Measurements from ENCODE around the gene GBA2. TPM values are rescaled to one million over a fixed set of nuclear protein-coding genes. Genes with fewer than 3 reads are reported as not detected.

The GBA2 gene
- total RNA-seq, 1 experiment from 2014 or later: 63.6 TPM

- CTCF ChIA-PET: interaction anchor here (1.4 kb wide), 1 partner anchor 18 kb away, joined by 12 read pairs; no protein-coding TSS in a partner anchor
- no peaks in the 10 kb centered on the region for H3K79me2 ChIP-seq (ENCODE audit: insufficient read depth, low read length)
- H3K27ac ChIP-seq (ENCODE audit: low read depth, low read length): no peak overlapping the region
- H3K27me3 ChIP-seq (ENCODE audit: insufficient read depth, low read length): no peaks in the 10 kb centered on the region
- POLR2A ChIA-PET: no interaction called here
- no peak overlapping the region for H3K9ac ChIP-seq (ENCODE audit: low read length)
- peaks cover 2 to 6% of the 10 kb centered on the region in 2 experiments; a peak in 2 of 4 replicates for H3K4me1 ChIP-seq (ENCODE audit: control insufficient read depth in 1 of 2, insufficient read depth in 2 of 2, low read length in 2 of 2)
- no peaks in the 10 kb centered on the region for H3K36me3 ChIP-seq (ENCODE audit: control insufficient read depth in 1 of 2, insufficient read depth in 2 of 2, low read length in 2 of 2)
- RAD21 ChIA-PET (ENCODE audit: low non-redundant PET in 1 of 2, low total read pairs in 2 of 2, uncharacterized antibody in 2 of 2, unreplicated experiment in 2 of 2): no interaction called here
- BruUV-seq (replicated peaks): no TSS peak
- ATAC-seq: no peak
- no peaks in the 10 kb centered on the region for H3K9me3 ChIP-seq (ENCODE audit: control insufficient read depth in 1 of 2, insufficient read depth in 1 of 2, low read depth in 1 of 2, low read length in 2 of 2)
- no peak overlapping the region for H2AFZ ChIP-seq (ENCODE audit: low read depth, low read length, poor library complexity, severe bottlenecking)
- H3K4me2 ChIP-seq (ENCODE audit: low read length): no peak overlapping the region
- no peaks in the 10 kb centered on the region for H3K9me2 ChIP-seq (ENCODE audit: insufficient read depth)
- H4K20me1 ChIP-seq (ENCODE audit: insufficient read depth): no peaks in the 10 kb centered on the region
- H3K4me3 ChIP-seq (replicated peaks in 1 of 2; ENCODE audit: low read depth in 1 of 2, low read length in 2 of 2): no peak overlapping the region
- intact Hi-C loops (cut with micrococcal nuclease): no loop called here
- TF ChIP-seq SP1 (IDR thresholded peaks at IDR 0.05; ENCODE audit: low read depth) (no peak), FOSL1 (IDR thresholded peaks at IDR 0.05; ENCODE audit: low read depth) (no peak), CEBPB (IDR thresholded peaks at IDR 0.05; ENCODE audit: low read depth) (peak; percentile 49), CBX3 (IDR thresholded peaks at IDR 0.05; ENCODE audit: low read depth) (no peak), MAX (IDR thresholded peaks at IDR 0.05) (no peak)
- no peak for DNase-seq (ENCODE audit: low read depth, low spot score)
These were observed 22.9 kb upstream of the GBA2 start for GRCh38 chr9:35771943-35772342.

- H2AFZ ChIP-seq (ENCODE audit: low read depth, low read length, poor library complexity, severe bottlenecking): no peak overlapping the region
- H4K20me1 ChIP-seq (ENCODE audit: insufficient read depth): no peaks in the 10 kb centered on the region
- intact Hi-C loops (cut with micrococcal nuclease): no loop called here
- H3K27me3 ChIP-seq (ENCODE audit: insufficient read depth, low read length): no peaks in the 10 kb centered on the region
- ChIA-PET POLR2A (no interaction called here), RAD21 (ENCODE audit: low non-redundant PET in 1 of 2, low total read pairs in 2 of 2, uncharacterized antibody in 2 of 2, unreplicated experiment in 2 of 2) (no interaction called here), CTCF (no interaction called here)
- H3K9me3 ChIP-seq (ENCODE audit: control insufficient read depth in 1 of 2, insufficient read depth in 1 of 2, low read depth in 1 of 2, low read length in 2 of 2): no peaks in the 10 kb centered on the region
- no peak for ATAC-seq
- H3K4me3 ChIP-seq (replicated peaks in 1 of 2; ENCODE audit: low read depth in 1 of 2, low read length in 2 of 2): no peak overlapping the region
- H3K79me2 ChIP-seq (ENCODE audit: insufficient read depth, low read length): no peaks in the 10 kb centered on the region
- H3K4me1 ChIP-seq (ENCODE audit: control insufficient read depth in 1 of 2, insufficient read depth in 2 of 2, low read length in 2 of 2): peaks cover 2 to 6% of the 10 kb centered on the region in 2 experiments; a peak in 2 of 4 replicates
- no peak overlapping the region for H3K4me2 ChIP-seq (ENCODE audit: low read length)
- no peak for DNase-seq (ENCODE audit: low read depth, low spot score)
- no TSS peak for BruUV-seq (replicated peaks)
- no peaks in the 10 kb centered on the region for H3K9me2 ChIP-seq (ENCODE audit: insufficient read depth)
- TF ChIP-seq POLR2AphosphoS5 (IDR thresholded peaks at IDR 0.05; ENCODE audit: low read depth, low read length): no peak
- TF ChIP-seq RAD21 (IDR thresholded peaks at IDR 0.05; ENCODE audit: low read depth): no peak
- no peak overlapping the region for H3K27ac ChIP-seq (ENCODE audit: low read depth, low read length)
- H3K36me3 ChIP-seq (ENCODE audit: control insufficient read depth in 1 of 2, insufficient read depth in 2 of 2, low read length in 2 of 2): no peaks in the 10 kb centered on the region
- H3K9ac ChIP-seq (ENCODE audit: low read length): no peak overlapping the region
These were observed 22.5 kb upstream of the GBA2 start for GRCh38 chr9:35771534-35771933.
